K562 (cell line): ENCODE measurements around the gene NACC1. TPM values are rescaled to one million over a fixed set of nuclear protein-coding genes. Genes with fewer than 3 reads are reported as not detected.

Source experiments
- AFF1 ChIP-seq, 2 experiments: fragments of 450-650 bp; IDR thresholded peaks; 2 replicates each; pipeline ENCODE4 v1.6.1; 2018; ENCODE audit warnings: mild to moderate bottlenecking in 2 of 2, low read depth in 1 of 2; ENCODE audit not compliant: partially characterized antibody in 2 of 2
- CAMTA2 ChIP-seq: fragments of 250-450 bp; sonication (Bioruptor Pico); conservative IDR thresholded peaks from 2 replicates; pipeline ENCODE4 v1.5.1; 2022
- CBX5 ChIP-seq: IDR thresholded peaks from 2 replicates; pipeline ENCODE4 v1.6.1; 2014; ENCODE audit warnings: low read depth, borderline replicate concordance
- CEBPG ChIP-seq, 3 experiments: fragments of 200-800 bp in 1 of 3; sonication (Bioruptor generic) in 1 of 3; sonication (generic) in 1 of 3; formaldehyde crosslinking in 1 of 3; IDR thresholded peaks in 2 of 3; conservative IDR thresholded peaks in 1 of 3; 2 replicates each; pipeline versions ENCODE4 v1.6.1 to v1.8.0; 2016 to 2022; ENCODE audit warnings: missing compliant biosample characterization in 2 of 3, missing genetic modification characterization in 2 of 3, mild to moderate bottlenecking in 1 of 3, missing genetic modification reagents in 1 of 3
- CTBP1 ChIP-seq: fragments of 450-650 bp; IDR thresholded peaks from 2 replicates; pipeline ENCODE4 v1.6.1; 2016; ENCODE audit warnings: borderline replicate concordance
- GATAD2B ChIP-seq: fragments of 450-650 bp; IDR thresholded peaks from 2 replicates; pipeline ENCODE4 v1.6.1; 2017; ENCODE audit warnings: mild to moderate bottlenecking, borderline replicate concordance
- HNRNPLL ChIP-seq: fragments of 200-400 bp; formaldehyde crosslinking; IDR thresholded peaks from 2 replicates; pipeline ENCODE4 v1.6.1; 2017; ENCODE audit warnings: low read length, low read depth, mild to moderate bottlenecking; ENCODE audit not compliant: poor library complexity, severe bottlenecking
- NCOA4 ChIP-seq: fragments of 450-650 bp; IDR thresholded peaks from 2 replicates; pipeline ENCODE4 v1.6.1; 2018; ENCODE audit warnings: mild to moderate bottlenecking; ENCODE audit not compliant: partially characterized antibody
- NFATC3 ChIP-seq: fragments of 450-650 bp; IDR thresholded peaks from 2 replicates; pipeline ENCODE4 v1.6.1; 2017; ENCODE audit warnings: mild to moderate bottlenecking
- NR0B1 ChIP-seq: fragments of 450-650 bp; IDR thresholded peaks from one replicate; pipeline ENCODE4 v1.6.1; 2018; ENCODE audit warnings: mild to moderate bottlenecking, moderate library complexity; ENCODE audit not compliant: partially characterized antibody
- RBBP5 ChIP-seq: fragments of 200-600 bp; sonication (generic); IDR thresholded peaks from 2 replicates; pipeline ENCODE4 v1.6.1; 2012; ENCODE audit warnings: borderline replicate concordance, mild to moderate bottlenecking, low read length, control low read depth, inconsistent platforms; ENCODE audit not compliant: insufficient read depth, poor library complexity, severe bottlenecking
- SP1 ChIP-seq: sonication (generic); formaldehyde crosslinking; IDR thresholded peaks from 2 replicates; pipeline ENCODE4 v1.8.1; 2022; ENCODE audit warnings: mild to moderate bottlenecking, missing genetic modification reagents
- TCF7L2 ChIP-seq: fragments of 150-350 bp; IDR thresholded peaks from 2 replicates; pipeline ENCODE4 v1.6.1; 2016; ENCODE audit warnings: low read depth, mild to moderate bottlenecking, low read length, moderate library complexity
- ZBTB34 ChIP-seq: fragments of 250-450 bp; sonication (Bioruptor Pico); IDR thresholded peaks from 2 replicates; pipeline ENCODE4 v1.8.0; 2021; ENCODE audit warnings: mild to moderate bottlenecking, moderate library complexity
- ZBTB8A ChIP-seq: fragments of 450-650 bp; IDR thresholded peaks from 2 replicates; pipeline ENCODE4 v1.6.1; 2018; ENCODE audit warnings: mild to moderate bottlenecking, moderate library complexity; ENCODE audit not compliant: partially characterized antibody
- ZNF551 ChIP-seq: fragments of 250-450 bp; sonication (Bioruptor Pico); IDR thresholded peaks from 2 replicates; pipeline ENCODE4 v1.5.0; 2021; ENCODE audit warnings: mild to moderate bottlenecking, moderate library complexity
- polyA plus RNA-seq, 8 experiments: library from polyadenylated mRNA; depleted of rRNA in 4 of 8; stranded (reverse) in 5 of 8; unstranded in 3 of 8; fragments of >200 nt; fragmentation: Nextera tagmentation in 2 of 8; fragmentation: Illumina TruSeq in 1 of 8; extraction: Ambion mirVana in 2 of 8; extraction: Trizol in 1 of 8; gene quantifications; 2 replicates each; pipeline versions ENCODE4 v1.2.1 to v1.2.3, GENCODE V29; 2011 to 2014; ENCODE audit warnings: inconsistent platforms in 1 of 8, missing spikeins in 1 of 8
- total RNA-seq, 7 experiments: library from RNA; depleted of rRNA in 6 of 7; stranded (reverse); fragments of >200 nt in 6 of 7; fragmentation: Illumina TruSeq in 2 of 7; extraction: Trizol in 2 of 7; gene quantifications; 2 replicates each; pipeline versions ENCODE4 v1.2.1 to v1.2.3, GENCODE V29; 2011 to 2021; ENCODE audit warnings: low replicate concordance in 1 of 7

NACC1 gene
- total and polyA plus RNA-seq, 9 of the 15 experiments (the other 6 are each of a cell fraction or from before 2014, with no cell fraction given) = 0.04 to 96.6 (median 25.8) TPM

GRCh38 chr19:13100031-13100588 is 18.0 kb upstream of the NACC1 start (continued):
- TF ChIP-seq AFF1 (IDR thresholded peaks at IDR 0.05; ENCODE audit: low read depth in 1 of 2, partially characterized antibody in 2 of 2) (no peak), SP1 (CRISPR knock-in tag) (no peak; the same call in 1 of the 2 replicates), CEBPG (CRISPR knock-in tag; IDR thresholded peaks at IDR 0.05) (no peak), CEBPG (tag; conservative IDR thresholded peaks at IDR 0.05 in 1 of 2, IDR thresholded peaks at IDR 0.05 in 1 of 2) (no peak), ZNF551 (CRISPR knock-in tag) (no peak), ZBTB34 (CRISPR knock-in tag) (no peak), ZBTB8A (no peak), CAMTA2 (CRISPR knock-in tag) (no peak), NFATC3 (no peak), TCF7L2 (no peak), CTBP1 (no peak), NR0B1 (no peak), NCOA4 (no peak), CBX5 (no peak), GATAD2B (no peak), HNRNPLL (no peak), RBBP5 (no peak)
